ENCODE measurements around the gene CDK18.

- TF ChIP-seq CTCF (conservative IDR thresholded peaks at IDR 0.05 in 1 of 2, IDR thresholded peaks at IDR 0.05 in 1 of 2; ENCODE audit: extremely low read depth in 1 of 2, insufficient read depth in 1 of 2, low read depth in 1 of 2, low read length in 2 of 2) (no peak), EZH2 (IDR thresholded peaks at IDR 0.05; ENCODE audit: borderline replicate concordance, low read length) (no peak)
Measured at GRCh38 chr1:205570796-205571537, 66.5 kb downstream of the CDK18 start.

Measured in mammary epithelial cell (primary cell).